Stimulated activated CD4-positive, alpha-beta T cell treated with anti-CD3 and anti-CD28 coated beads, Interleukin-4, amount 100 ng/mL, for 1 hour (primary cell): Measurements from ENCODE around the gene HAPLN2.
"Not testable (repeated sequence)": the region's sequence is repeated elsewhere in the genome, so short reads cannot be mapped to it uniquely, and the experiment has no call there.

Experiments
- DNase-seq: peaks from one replicate; pipeline ENCODE4 v3.0.0-alpha.2; 2020

HAPLN2 gene

GRCh38 chr1:156618853-156619581, at the start of gene HAPLN2:
TSS of gene HAPLN2 (plus strand) at chr1:156619415. CDS start at chr1:156623491, 4,076 bp downstream.
- DNase-seq, result peak; percentile 40

- DNase-seq, result no peak
These were observed 47.9 kb upstream of the HAPLN2 start for GRCh38 chr1:156571261-156571852.

GRCh38 chr1:156571919-156572662, 47.1 kb upstream of the HAPLN2 start, which contains the start of gene IQGAP3:
TSS of gene IQGAP3 (minus strand) at chr1:156572565. CDS start at chr1:156572529, 36 bp downstream.
- DNase-seq, result peak; percentile 68

- DNase-seq, result no peak
These were observed 46.6 kb upstream of the HAPLN2 start for GRCh38 chr1:156572663-156573018.

- DNase-seq, result no peak
These were observed 45.1 kb upstream of the HAPLN2 start for GRCh38 chr1:156574039-156574633.

- no peak for DNase-seq
These were observed 41.7 kb upstream of the HAPLN2 start for GRCh38 chr1:156577550-156577949.

GRCh38 chr1:156578055-156578454, 41.2 kb upstream of the HAPLN2 start:
- no peak for DNase-seq

GRCh38 chr1:156579472-156579871, 39.7 kb upstream of the HAPLN2 start, which contains the start of gene TTC24:
TSS of gene TTC24 (plus strand) at chr1:156579723. CDS start at chr1:156581365, 1,642 bp downstream.
- no peak for DNase-seq

- DNase-seq, result no peak
These were observed 37.4 kb upstream of the HAPLN2 start for GRCh38 chr1:156581661-156582387.

GRCh38 chr1:156582388-156583017, 36.7 kb upstream of the HAPLN2 start:
- DNase-seq, result no peak

GRCh38 chr1:156583821-156584622, 35.2 kb upstream of the HAPLN2 start:
- peak; percentile 65 for DNase-seq

- DNase-seq, result no peak
These were observed 34.4 kb upstream of the HAPLN2 start for GRCh38 chr1:156584813-156585212.

- no peak for DNase-seq
These were observed 32.9 kb upstream of the HAPLN2 start for GRCh38 chr1:156586323-156586722.

- no peak for DNase-seq
These were observed 32.2 kb upstream of the HAPLN2 start for GRCh38 chr1:156586892-156587477.

- not testable (repeated sequence) for DNase-seq
These were observed 31.3 kb upstream of the HAPLN2 start for GRCh38 chr1:156587927-156588326.

GRCh38 chr1:156589546-156589945, 29.7 kb upstream of the HAPLN2 start:
- DNase-seq, result no peak

GRCh38 chr1:156590326-156591180, 28.7 kb upstream of the HAPLN2 start:
- DNase-seq, result no peak

GRCh38 chr1:156591181-156591431, 28.1 kb upstream of the HAPLN2 start:
- DNase-seq, result no peak

GRCh38 chr1:156591432-156592157, 27.6 kb upstream of the HAPLN2 start, which contains the start of gene NAXE:
TSS of gene NAXE (plus strand) at chr1:156591776. CDS start at chr1:156591805, 29 bp downstream.
- DNase-seq, result peak; percentile 74
